ENCODE data around the gene RNASE4. TPM values are rescaled to one million over a fixed set of nuclear protein-coding genes. Genes with fewer than 3 reads are reported as not detected.
"Not testable (repeated sequence)": the region's sequence is repeated elsewhere in the genome, so short reads cannot be mapped to it uniquely, and the experiment has no call there.

The RNASE4 gene
- total RNA-seq, 2 donors from 2014 or later, result 41.5 to 94.7 TPM

- H3K36me3 ChIP-seq, result no peaks in the 10 kb centered on the region
- H3K4me1 ChIP-seq, result no peaks in the 10 kb centered on the region
- TF ChIP-seq CTCF (IDR thresholded peaks at IDR 0.05), result peak; percentile 62
- no peak overlapping the region for H3K9ac ChIP-seq (ENCODE audit: low read depth in 2 of 2, low read length in 2 of 2)
- H3K9me3 ChIP-seq, result no peaks in the 10 kb centered on the region
- no peak overlapping the region for H3K4me3 ChIP-seq
- intact Hi-C loops (cut with DNase I), result loop anchor here (5.0 to 10.0 kb wide), 3 partner anchors 160 to 277 kb away; no protein-coding TSS in a partner anchor
- peak; percentile 80 for DNase-seq
- no peak overlapping the region for H3K27ac ChIP-seq
- no peaks in the 10 kb centered on the region for H3K27me3 ChIP-seq
Measured at GRCh38 chr14:20697273-20698017, 13.1 kb downstream of the RNASE4 start.

GRCh38 chr14:20698018-20698329 lies 13.6 kb downstream of the RNASE4 start:
- H3K36me3 ChIP-seq, result no peaks in the 10 kb centered on the region
- no peak overlapping the region for H3K4me3 ChIP-seq
- intact Hi-C loops (cut with DNase I), result loop anchor here (5.0 to 10.0 kb wide), 3 partner anchors 159 to 277 kb away; no protein-coding TSS in a partner anchor
- H3K9ac ChIP-seq (ENCODE audit: low read depth in 2 of 2, low read length in 2 of 2), result no peak overlapping the region
- H3K27me3 ChIP-seq, result no peaks in the 10 kb centered on the region
- H3K4me1 ChIP-seq, result no peaks in the 10 kb centered on the region
- no peak for TF ChIP-seq CTCF (IDR thresholded peaks at IDR 0.05)
- no peaks in the 10 kb centered on the region for H3K9me3 ChIP-seq
- H3K27ac ChIP-seq, result no peak overlapping the region
- DNase-seq, result no peak

- DNase-seq, result no peak
- TF ChIP-seq CTCF (IDR thresholded peaks at IDR 0.05), result no peak
- H3K9ac ChIP-seq (ENCODE audit: low read depth in 2 of 2, low read length in 2 of 2), result no peak overlapping the region
- no peaks in the 10 kb centered on the region for H3K4me1 ChIP-seq
- no peaks in the 10 kb centered on the region for H3K27me3 ChIP-seq
- no peak overlapping the region for H3K27ac ChIP-seq
- intact Hi-C loops (cut with DNase I), result loop anchor here (5.0 to 10.0 kb wide), 3 partner anchors 158 to 276 kb away; no protein-coding TSS in a partner anchor
- H3K36me3 ChIP-seq, result no peaks in the 10 kb centered on the region
- no peaks in the 10 kb centered on the region for H3K9me3 ChIP-seq
- no peak overlapping the region for H3K4me3 ChIP-seq
Measured at GRCh38 chr14:20698934-20699333, 14.6 kb downstream of the RNASE4 start.

GRCh38 chr14:20699931-20700330 lies 15.6 kb downstream of the RNASE4 start:
- no peaks in the 10 kb centered on the region for H3K36me3 ChIP-seq
- H3K9me3 ChIP-seq, result no peaks in the 10 kb centered on the region
- H3K4me3 ChIP-seq, result no peak overlapping the region
- TF ChIP-seq CTCF (IDR thresholded peaks at IDR 0.05), result no peak
- H3K27ac ChIP-seq, result no peak overlapping the region
- intact Hi-C loops (cut with DNase I), result loop anchor here (5.0 to 10.0 kb wide), 3 partner anchors 157 to 275 kb away; no protein-coding TSS in a partner anchor
- no peaks in the 10 kb centered on the region for H3K4me1 ChIP-seq
- no peak for DNase-seq
- H3K9ac ChIP-seq (ENCODE audit: low read depth in 2 of 2, low read length in 2 of 2), result no peak overlapping the region
- no peaks in the 10 kb centered on the region for H3K27me3 ChIP-seq

GRCh38 chr14:20700965-20701364 lies 16.6 kb downstream of the RNASE4 start:
- H3K36me3 ChIP-seq; H3K4me1 ChIP-seq; H3K4me3 ChIP-seq; H3K9ac ChIP-seq (ENCODE audit: low read depth in 2 of 2, low read length in 2 of 2); H3K9me3 ChIP-seq; H3K27ac ChIP-seq; DNase-seq; intact Hi-C loops (cut with DNase I); H3K27me3 ChIP-seq: not testable (repeated sequence)

GRCh38 chr14:20706657-20707355 lies 22.4 kb downstream of the RNASE4 start:
- no peak overlapping the region for H3K4me3 ChIP-seq
- no peak overlapping the region for H3K27ac ChIP-seq
- H3K4me1 ChIP-seq, result no peaks in the 10 kb centered on the region
- TF ChIP-seq CTCF (IDR thresholded peaks at IDR 0.05), result no peak
- H3K9me3 ChIP-seq, result no peaks in the 10 kb centered on the region
- H3K27me3 ChIP-seq, result no peaks in the 10 kb centered on the region
- H3K9ac ChIP-seq (ENCODE audit: low read depth in 2 of 2, low read length in 2 of 2), result no peak overlapping the region
- H3K36me3 ChIP-seq, result no peaks in the 10 kb centered on the region
- intact Hi-C loops (cut with DNase I), result no loop called here
- no peak for DNase-seq
